Cardiac muscle cell (in vitro differentiated cells and primary cell): Measurements from ENCODE around the gene TBC1D32. TPM values are rescaled to one million over a fixed set of nuclear protein-coding genes. Genes with fewer than 3 reads are reported as not detected.
"Not testable (repeated sequence)": the region's sequence is repeated elsewhere in the genome, so short reads cannot be mapped to it uniquely, and the experiment has no call there.

Experiments
- DNase-seq, 2 donors: peaks; one replicate each; pipeline versions ENCODE4 v3.0.0 to v3.0.0-alpha.2; 2010 to 2017; ENCODE audit warnings: low read depth in 1 of 2, low spot score in 1 of 2
- H3K27ac ChIP-seq: fragments of 200-600 bp; sonication (generic); 2 replicates; pipeline ENCODE4 v1.5.1; 2016
- H3K27me3 ChIP-seq: fragments of 200-600 bp; sonication (generic); 2 replicates; pipeline ENCODE4 v1.6.0; 2016; ENCODE audit warnings: control low read depth
- H3K36me3 ChIP-seq: fragments of 200-600 bp; sonication (generic); 2 replicates; pipeline ENCODE4 v1.5.1; 2016; ENCODE audit warnings: control low read depth
- H3K4me1 ChIP-seq: fragments of 200-600 bp; sonication (generic); 2 replicates; pipeline ENCODE4 v1.8.1; 2017; ENCODE audit warnings: low read depth, mild to moderate bottlenecking, mixed run types
- H3K4me3 ChIP-seq: fragments of 200-600 bp; sonication (generic); 2 replicates; pipeline ENCODE4 v1.5.1; 2016; ENCODE audit warnings: mild to moderate bottlenecking
- H3K9me3 ChIP-seq: fragments of 200-600 bp; sonication (generic); 2 replicates; pipeline ENCODE4 v1.5.1; 2017; ENCODE audit warnings: low read depth, mild to moderate bottlenecking, control low read depth
- CTCF ChIP-seq: IDR thresholded peaks from 2 replicates; pipeline ENCODE4 v1.5.1; 2012; ENCODE audit warnings: low read depth, mild to moderate bottlenecking, low read length
- polyA plus RNA-seq: library from polyadenylated mRNA; unstranded; fragments of >200 nt; fragmentation: Nextera tagmentation; extraction: Ambion mirVana; gene quantifications from 2 replicates; pipeline ENCODE4 v1.2.1, GENCODE V29; 2016
- total RNA-seq: library from RNA; depleted of rRNA; stranded (reverse); fragments of >200 nt; gene quantifications from 2 replicates; pipeline ENCODE4 v1.2.3, GENCODE V29; 2016

The TBC1D32 gene
- total RNA-seq (5.4 and 6.9 TPM in 2 replicates), polyA plus RNA-seq (4.4 and 4.7 TPM in 2 replicates)

- H3K27ac ChIP-seq: peak within 1 kb of the TSS; percentile 81
- no peak for TF ChIP-seq CTCF
- no peaks in the 10 kb centered on the region for H3K9me3 ChIP-seq
- no peaks in the 10 kb centered on the region for H3K4me1 ChIP-seq
- no peaks in the 10 kb centered on the region for H3K27me3 ChIP-seq
- H3K36me3 ChIP-seq: no peaks in the 10 kb centered on the region
- H3K4me3 ChIP-seq: peak within 1 kb of the TSS; percentile 57
- DNase-seq: peak; percentile 91 to 95
Measured at GRCh38 chr6:121334299-121335086, at the start of gene TBC1D32. Gene TBC1D32 (minus strand): TSS chr6:121334480. CDS start chr6:121334430, 50 bp downstream.

GRCh38 chr6:121383478-121383877 lies 49.2 kb upstream of the TBC1D32 start:
- H3K27ac ChIP-seq: no peak overlapping the region
- H3K4me1 ChIP-seq: no peaks in the 10 kb centered on the region
- H3K4me3 ChIP-seq: no peak overlapping the region
- H3K27me3 ChIP-seq: no peaks in the 10 kb centered on the region
- DNase-seq: no peak
- no peaks in the 10 kb centered on the region for H3K9me3 ChIP-seq
- no peaks in the 10 kb centered on the region for H3K36me3 ChIP-seq
- no peak for TF ChIP-seq CTCF

GRCh38 chr6:121382467-121383121 lies 48.3 kb upstream of the TBC1D32 start:
- Histone ChIP-seq H3K36me3 (no peaks in the 10 kb centered on the region), H3K4me1 (no peaks in the 10 kb centered on the region), H3K27ac (no peak overlapping the region), H3K4me3 (no peak overlapping the region), H3K9me3 (no peaks in the 10 kb centered on the region), H3K27me3 (no peaks in the 10 kb centered on the region)
- no peak for TF ChIP-seq CTCF
- DNase-seq: peak; percentile 21 to 71

- Histone ChIP-seq H3K36me3 (no peaks in the 10 kb centered on the region), H3K4me1 (no peaks in the 10 kb centered on the region), H3K27me3 (no peaks in the 10 kb centered on the region), H3K27ac (no peak overlapping the region), H3K9me3 (no peaks in the 10 kb centered on the region), H3K4me3 (no peak overlapping the region)
- no peak for DNase-seq
- no peak for TF ChIP-seq CTCF
Measured at GRCh38 chr6:121376411-121376810, 42.1 kb upstream of the TBC1D32 start.

- not testable (repeated sequence) for DNase-seq, H3K27ac ChIP-seq, H3K27me3 ChIP-seq, H3K4me1 ChIP-seq, H3K36me3 ChIP-seq, H3K9me3 ChIP-seq, H3K4me3 ChIP-seq
Measured at GRCh38 chr6:121374219-121374618, 39.9 kb upstream of the TBC1D32 start.
